ENCODE measurements around the gene STARD13.

STARD13 gene

DNA sequence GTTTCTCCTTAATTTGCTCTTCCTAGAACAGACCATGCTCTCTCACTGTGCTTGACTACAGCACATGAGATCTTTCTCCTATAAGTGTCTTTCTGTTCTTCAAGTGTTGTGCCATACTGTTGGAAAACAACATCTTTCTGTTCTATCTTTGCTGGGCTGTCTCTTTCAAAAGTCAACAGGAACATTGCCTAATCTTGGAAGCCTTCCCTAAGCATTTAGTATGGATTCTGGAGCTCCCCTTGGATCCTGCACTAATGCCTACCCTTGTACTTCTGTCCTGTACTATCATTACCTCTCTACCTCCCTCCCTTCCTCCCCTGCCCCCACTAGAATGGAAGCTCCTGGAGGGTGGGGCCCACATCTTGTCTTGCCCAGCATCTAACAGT is 26.8 kb downstream of the STARD13 start:
- H3K27me3 ChIP-seq (replicated peaks; ENCODE audit: control insufficient read depth, insufficient read depth, low read length, poor library complexity, severe bottlenecking) = no peaks in the 10 kb centered on the region
- no peaks in the 10 kb centered on the region for H3K4me1 ChIP-seq (ENCODE audit: control insufficient read depth, insufficient read depth, low read length, poor library complexity, severe bottlenecking)
- H3K36me3 ChIP-seq (ENCODE audit: control insufficient read depth, insufficient read depth, low read length) = no peaks in the 10 kb centered on the region
- no peak for DNase-seq
- no peaks in the 10 kb centered on the region for H3K9me3 ChIP-seq (ENCODE audit: control insufficient read depth, low read length)
- H3K4me3 ChIP-seq (ENCODE audit: insufficient read depth, low read depth, low read length, poor library complexity, severe bottlenecking) = no peak overlapping the region
- no peak overlapping the region for H3K27ac ChIP-seq (ENCODE audit: insufficient read depth, low read length, poor library complexity, severe bottlenecking)

DNA sequence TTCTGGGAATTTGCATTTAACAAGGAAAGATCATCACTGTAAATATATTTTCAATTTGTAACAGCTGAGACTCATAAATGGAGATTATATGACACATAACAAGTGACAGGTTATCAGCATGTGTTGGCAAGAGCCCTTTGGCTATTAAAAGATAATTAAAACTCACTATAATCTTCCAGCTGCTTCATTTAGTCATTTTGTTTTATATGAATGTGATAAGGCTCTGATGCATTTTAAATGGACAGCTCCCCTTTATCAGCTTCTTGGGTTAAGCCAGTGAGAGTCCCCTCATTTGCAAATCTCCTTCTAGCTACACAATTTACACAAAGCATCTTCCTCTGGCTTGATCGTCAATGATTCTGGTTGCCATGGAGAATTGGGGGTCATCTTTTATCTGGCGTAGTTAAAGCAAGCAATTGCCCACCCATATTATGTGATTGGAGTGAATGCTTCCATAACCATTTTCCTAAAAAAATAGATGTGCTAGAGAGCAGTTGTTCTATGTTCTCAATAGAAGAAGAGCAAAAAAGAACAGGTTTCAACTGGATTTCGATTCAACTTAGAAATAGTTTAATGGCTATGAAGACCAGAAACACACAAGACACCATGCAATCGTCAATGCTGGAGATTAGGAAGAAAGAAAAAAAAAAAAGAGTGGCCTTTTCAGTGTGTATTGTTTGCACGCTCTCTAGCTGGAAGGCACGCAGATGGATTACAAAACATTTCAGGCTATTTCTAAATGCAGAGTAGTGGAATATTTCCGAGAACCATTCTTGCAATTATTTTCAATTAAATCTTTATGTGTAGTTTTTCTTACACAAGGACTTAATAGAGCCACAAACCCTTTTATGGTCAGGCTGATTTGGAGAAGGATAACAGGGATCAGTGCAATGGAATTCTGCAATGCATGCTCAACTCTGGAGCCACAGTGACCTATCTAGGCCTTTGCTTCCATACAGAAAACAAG is 27.4 kb downstream of the STARD13 start:
- Histone ChIP-seq H3K27me3 (replicated peaks; ENCODE audit: control insufficient read depth, insufficient read depth, low read length, poor library complexity, severe bottlenecking) (no peaks in the 10 kb centered on the region), H3K4me1 (ENCODE audit: control insufficient read depth, insufficient read depth, low read length, poor library complexity, severe bottlenecking) (no peaks in the 10 kb centered on the region), H3K27ac (ENCODE audit: insufficient read depth, low read length, poor library complexity, severe bottlenecking) (no peak overlapping the region), H3K36me3 (ENCODE audit: control insufficient read depth, insufficient read depth, low read length) (no peaks in the 10 kb centered on the region), H3K9me3 (ENCODE audit: control insufficient read depth, low read length) (no peaks in the 10 kb centered on the region), H3K4me3 (ENCODE audit: insufficient read depth, low read depth, low read length, poor library complexity, severe bottlenecking) (no peak overlapping the region)
- no peak for DNase-seq

DNA sequence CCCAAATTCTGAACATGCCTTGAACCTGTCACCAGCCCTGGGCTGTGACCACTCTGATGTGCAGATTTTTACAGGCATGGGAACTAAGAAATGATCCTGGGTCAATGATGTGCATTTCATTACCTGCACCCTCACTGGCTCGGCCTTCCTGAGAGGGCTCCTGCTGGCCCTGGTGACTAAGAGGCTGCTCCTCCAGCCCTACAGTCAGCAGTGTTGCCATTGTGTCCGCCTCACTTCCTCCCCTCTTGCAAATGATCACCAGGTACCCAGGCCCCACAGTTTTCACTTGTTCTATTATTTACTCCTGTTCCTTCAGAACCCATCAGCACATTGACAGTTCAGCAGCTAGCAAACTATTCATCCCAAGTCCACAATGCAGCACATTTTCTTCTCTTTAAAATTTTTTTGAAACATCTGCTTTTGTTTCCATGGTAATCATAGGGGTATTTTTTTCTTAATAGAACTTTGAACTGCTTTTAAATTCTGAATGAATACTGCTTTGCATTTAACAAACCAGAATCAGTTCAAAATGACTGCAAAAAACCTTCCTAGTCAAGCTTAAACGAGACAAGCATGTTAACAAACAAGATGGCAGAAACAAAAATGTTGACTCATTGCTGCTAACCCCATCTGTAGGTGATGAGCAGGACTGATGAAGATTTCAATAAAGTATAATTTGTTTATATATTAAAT is 29.3 kb downstream of the STARD13 start:
- Histone ChIP-seq H3K9me3 (ENCODE audit: control insufficient read depth, low read length) (no peaks in the 10 kb centered on the region), H3K4me3 (ENCODE audit: insufficient read depth, low read depth, low read length, poor library complexity, severe bottlenecking) (no peak overlapping the region), H3K36me3 (ENCODE audit: control insufficient read depth, insufficient read depth, low read length) (no peaks in the 10 kb centered on the region), H3K27me3 (replicated peaks; ENCODE audit: control insufficient read depth, insufficient read depth, low read length, poor library complexity, severe bottlenecking) (no peaks in the 10 kb centered on the region), H3K4me1 (ENCODE audit: control insufficient read depth, insufficient read depth, low read length, poor library complexity, severe bottlenecking) (no peaks in the 10 kb centered on the region), H3K27ac (ENCODE audit: insufficient read depth, low read length, poor library complexity, severe bottlenecking) (no peak overlapping the region)
- DNase-seq = no peak

- H3K36me3 ChIP-seq (ENCODE audit: control insufficient read depth, insufficient read depth, low read length) = no peaks in the 10 kb centered on the region
- H3K27me3 ChIP-seq (replicated peaks; ENCODE audit: control insufficient read depth, insufficient read depth, low read length, poor library complexity, severe bottlenecking) = no peaks in the 10 kb centered on the region
- no peak overlapping the region for H3K4me3 ChIP-seq (ENCODE audit: insufficient read depth, low read depth, low read length, poor library complexity, severe bottlenecking)
- DNase-seq = no peak
- H3K4me1 ChIP-seq (ENCODE audit: control insufficient read depth, insufficient read depth, low read length, poor library complexity, severe bottlenecking) = no peaks in the 10 kb centered on the region
- H3K27ac ChIP-seq (ENCODE audit: insufficient read depth, low read length, poor library complexity, severe bottlenecking) = no peak overlapping the region
- no peaks in the 10 kb centered on the region for H3K9me3 ChIP-seq (ENCODE audit: control insufficient read depth, low read length)
Measured at GRCh38 chr13:33252135-33252534, 33.4 kb downstream of the STARD13 start.

DNA sequence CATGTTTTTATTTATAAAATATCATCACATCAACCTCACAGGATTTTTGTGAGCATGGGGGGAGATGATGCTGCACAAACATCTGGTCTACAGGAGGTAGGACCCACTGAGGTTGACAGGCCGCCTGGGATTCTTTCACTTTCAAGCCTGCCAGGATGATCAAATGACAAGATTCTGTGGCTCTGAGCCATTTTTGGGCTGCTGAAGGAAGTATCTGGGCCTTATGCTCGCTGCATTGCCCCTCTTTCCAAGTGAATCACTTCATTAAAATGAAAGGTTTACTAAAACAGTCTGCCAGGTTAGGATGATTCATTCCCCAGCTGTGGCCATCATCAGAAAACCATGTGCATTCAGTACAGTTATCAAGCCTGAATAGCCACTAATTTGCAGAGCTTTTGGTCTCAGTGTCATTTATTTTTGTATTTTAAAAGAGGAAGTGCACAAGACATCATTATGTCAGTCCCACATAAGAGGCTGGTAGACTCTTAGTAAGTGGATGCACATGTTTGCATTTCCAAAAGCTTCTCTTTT is 34.4 kb downstream of the STARD13 start:
- Histone ChIP-seq H3K4me1 (ENCODE audit: control insufficient read depth, insufficient read depth, low read length, poor library complexity, severe bottlenecking) (no peaks in the 10 kb centered on the region), H3K27ac (ENCODE audit: insufficient read depth, low read length, poor library complexity, severe bottlenecking) (no peak overlapping the region), H3K27me3 (replicated peaks; ENCODE audit: control insufficient read depth, insufficient read depth, low read length, poor library complexity, severe bottlenecking) (no peaks in the 10 kb centered on the region), H3K4me3 (ENCODE audit: insufficient read depth, low read depth, low read length, poor library complexity, severe bottlenecking) (no peak overlapping the region), H3K36me3 (ENCODE audit: control insufficient read depth, insufficient read depth, low read length) (no peaks in the 10 kb centered on the region), H3K9me3 (ENCODE audit: control insufficient read depth, low read length) (no peaks in the 10 kb centered on the region)
- no peak for DNase-seq

GRCh38 chr13:33250609-33251008 is 34.9 kb downstream of the STARD13 start:
- Histone ChIP-seq H3K9me3 (ENCODE audit: control insufficient read depth, low read length) (no peaks in the 10 kb centered on the region), H3K27me3 (replicated peaks; ENCODE audit: control insufficient read depth, insufficient read depth, low read length, poor library complexity, severe bottlenecking) (no peaks in the 10 kb centered on the region), H3K36me3 (ENCODE audit: control insufficient read depth, insufficient read depth, low read length) (no peaks in the 10 kb centered on the region), H3K4me3 (ENCODE audit: insufficient read depth, low read depth, low read length, poor library complexity, severe bottlenecking) (no peak overlapping the region), H3K4me1 (ENCODE audit: control insufficient read depth, insufficient read depth, low read length, poor library complexity, severe bottlenecking) (no peaks in the 10 kb centered on the region), H3K27ac (ENCODE audit: insufficient read depth, low read length, poor library complexity, severe bottlenecking) (no peak overlapping the region)
- no peak for DNase-seq

- no peak overlapping the region for H3K4me3 ChIP-seq (ENCODE audit: insufficient read depth, low read depth, low read length, poor library complexity, severe bottlenecking)
- H3K4me1 ChIP-seq (ENCODE audit: control insufficient read depth, insufficient read depth, low read length, poor library complexity, severe bottlenecking) = no peaks in the 10 kb centered on the region
- DNase-seq = no peak
- no peaks in the 10 kb centered on the region for H3K27me3 ChIP-seq (replicated peaks; ENCODE audit: control insufficient read depth, insufficient read depth, low read length, poor library complexity, severe bottlenecking)
- no peak overlapping the region for H3K27ac ChIP-seq (ENCODE audit: insufficient read depth, low read length, poor library complexity, severe bottlenecking)
- H3K9me3 ChIP-seq (ENCODE audit: control insufficient read depth, low read length) = no peaks in the 10 kb centered on the region
- no peaks in the 10 kb centered on the region for H3K36me3 ChIP-seq (ENCODE audit: control insufficient read depth, insufficient read depth, low read length)
Measured at GRCh38 chr13:33249894-33250293, 35.7 kb downstream of the STARD13 start.

GRCh38 chr13:33249066-33249465 is 36.5 kb downstream of the STARD13 start:
- H3K36me3 ChIP-seq (ENCODE audit: control insufficient read depth, insufficient read depth, low read length) = no peaks in the 10 kb centered on the region
- H3K4me1 ChIP-seq (ENCODE audit: control insufficient read depth, insufficient read depth, low read length, poor library complexity, severe bottlenecking) = no peaks in the 10 kb centered on the region
- H3K27ac ChIP-seq (ENCODE audit: insufficient read depth, low read length, poor library complexity, severe bottlenecking) = no peak overlapping the region
- DNase-seq = no peak
- no peak overlapping the region for H3K4me3 ChIP-seq (ENCODE audit: insufficient read depth, low read depth, low read length, poor library complexity, severe bottlenecking)
- no peaks in the 10 kb centered on the region for H3K27me3 ChIP-seq (replicated peaks; ENCODE audit: control insufficient read depth, insufficient read depth, low read length, poor library complexity, severe bottlenecking)
- no peaks in the 10 kb centered on the region for H3K9me3 ChIP-seq (ENCODE audit: control insufficient read depth, low read length)

DNA sequence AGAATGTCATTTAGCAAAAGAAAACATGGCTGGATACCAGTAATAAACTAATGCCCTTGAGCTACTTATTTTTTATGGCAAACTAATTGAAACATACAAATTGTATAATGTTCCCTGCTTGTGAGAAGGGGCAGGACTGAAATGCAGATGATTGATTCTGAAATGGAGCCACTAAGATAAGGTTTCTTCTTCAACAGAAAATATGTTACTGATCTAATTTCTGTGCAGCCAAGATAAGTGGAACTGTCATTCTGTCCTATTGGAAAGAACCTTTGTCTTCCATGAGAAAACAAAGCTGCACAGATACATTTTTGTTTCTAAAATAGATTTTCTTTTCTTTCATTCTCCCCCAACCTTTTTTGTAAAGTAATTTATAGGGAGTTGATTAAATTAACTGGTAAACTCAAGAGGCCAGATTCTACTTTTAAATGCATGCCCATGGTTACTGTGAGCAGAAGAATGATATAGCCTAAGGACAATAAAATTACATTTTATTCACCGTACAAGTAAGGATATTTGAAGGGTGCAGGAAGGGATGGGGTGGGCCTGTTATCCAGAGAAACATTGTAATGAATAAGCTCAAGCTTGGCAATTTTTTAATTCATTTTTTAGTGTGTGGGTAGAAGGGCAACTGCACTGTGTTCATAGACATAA is 39.9 kb downstream of the STARD13 start:
- Histone ChIP-seq H3K4me3 (ENCODE audit: insufficient read depth, low read depth, low read length, poor library complexity, severe bottlenecking) (no peak overlapping the region), H3K27ac (ENCODE audit: insufficient read depth, low read length, poor library complexity, severe bottlenecking) (no peak overlapping the region), H3K36me3 (ENCODE audit: control insufficient read depth, insufficient read depth, low read length) (no peaks in the 10 kb centered on the region), H3K9me3 (ENCODE audit: control insufficient read depth, low read length) (no peaks in the 10 kb centered on the region), H3K4me1 (ENCODE audit: control insufficient read depth, insufficient read depth, low read length, poor library complexity, severe bottlenecking) (no peaks in the 10 kb centered on the region), H3K27me3 (replicated peaks; ENCODE audit: control insufficient read depth, insufficient read depth, low read length, poor library complexity, severe bottlenecking) (no peaks in the 10 kb centered on the region)
- DNase-seq = no peak
